Measurements from ENCODE around the gene CCNG2. TPM values are rescaled to one million over a fixed set of nuclear protein-coding genes. Genes with fewer than 3 reads are reported as not detected.

The CCNG2 gene
- total RNA-seq, 2 donors from 2014 or later: 23.7 to 65.0 TPM

DNA sequence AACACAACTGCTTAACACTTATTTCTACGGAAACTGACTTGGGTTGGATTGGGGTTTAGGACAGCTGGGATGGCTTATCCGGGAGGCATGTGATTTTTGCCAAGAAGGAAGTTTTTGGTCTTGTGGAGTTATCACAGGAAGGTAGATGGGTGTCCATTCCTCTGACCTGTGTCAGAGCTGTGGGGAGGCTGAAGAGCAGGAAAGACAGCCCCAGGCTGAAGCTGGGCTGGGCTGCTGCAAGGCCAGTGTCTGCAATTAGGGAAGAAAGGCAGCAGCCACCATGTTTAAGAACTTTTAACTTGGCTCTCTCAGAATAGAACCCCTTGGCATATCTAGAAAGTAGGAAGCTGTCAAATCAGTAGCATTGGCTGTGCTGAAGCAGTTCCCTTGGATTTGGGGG, 42.3 kb downstream of the CCNG2 start:
- DNase-seq (ENCODE audit: low spot score) (no peak), ATAC-seq (ENCODE audit: insufficient number of reproducible peaks, low FRiP score, low read depth) (no peak)
- H3K27ac ChIP-seq: no peak overlapping the region
- no peaks in the 10 kb centered on the region for H3K9me3 ChIP-seq
- no peaks in the 10 kb centered on the region for H3K36me3 ChIP-seq
- no peak overlapping the region for H3K4me3 ChIP-seq
- no peaks in the 10 kb centered on the region for H3K27me3 ChIP-seq (replicated peaks; ENCODE audit: insufficient read depth)
- H3K4me1 ChIP-seq (ENCODE audit: control insufficient read depth in 1 of 2, low read depth in 2 of 2): no peaks in the 10 kb centered on the region
- TF ChIP-seq, protein P1, sequence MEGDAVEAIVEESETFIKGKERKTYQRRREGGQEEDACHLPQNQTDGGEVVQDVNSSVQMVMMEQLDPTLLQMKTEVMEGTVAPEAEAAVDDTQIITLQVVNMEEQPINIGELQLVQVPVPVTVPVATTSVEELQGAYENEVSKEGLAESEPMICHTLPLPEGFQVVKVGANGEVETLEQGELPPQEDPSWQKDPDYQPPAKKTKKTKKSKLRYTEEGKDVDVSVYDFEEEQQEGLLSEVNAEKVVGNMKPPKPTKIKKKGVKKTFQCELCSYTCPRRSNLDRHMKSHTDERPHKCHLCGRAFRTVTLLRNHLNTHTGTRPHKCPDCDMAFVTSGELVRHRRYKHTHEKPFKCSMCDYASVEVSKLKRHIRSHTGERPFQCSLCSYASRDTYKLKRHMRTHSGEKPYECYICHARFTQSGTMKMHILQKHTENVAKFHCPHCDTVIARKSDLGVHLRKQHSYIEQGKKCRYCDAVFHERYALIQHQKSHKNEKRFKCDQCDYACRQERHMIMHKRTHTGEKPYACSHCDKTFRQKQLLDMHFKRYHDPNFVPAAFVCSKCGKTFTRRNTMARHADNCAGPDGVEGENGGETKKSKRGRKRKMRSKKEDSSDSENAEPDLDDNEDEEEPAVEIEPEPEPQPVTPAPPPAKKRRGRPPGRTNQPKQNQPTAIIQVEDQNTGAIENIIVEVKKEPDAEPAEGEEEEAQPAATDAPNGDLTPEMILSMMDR (IDR thresholded peaks at IDR 0.05): no peak

DNA sequence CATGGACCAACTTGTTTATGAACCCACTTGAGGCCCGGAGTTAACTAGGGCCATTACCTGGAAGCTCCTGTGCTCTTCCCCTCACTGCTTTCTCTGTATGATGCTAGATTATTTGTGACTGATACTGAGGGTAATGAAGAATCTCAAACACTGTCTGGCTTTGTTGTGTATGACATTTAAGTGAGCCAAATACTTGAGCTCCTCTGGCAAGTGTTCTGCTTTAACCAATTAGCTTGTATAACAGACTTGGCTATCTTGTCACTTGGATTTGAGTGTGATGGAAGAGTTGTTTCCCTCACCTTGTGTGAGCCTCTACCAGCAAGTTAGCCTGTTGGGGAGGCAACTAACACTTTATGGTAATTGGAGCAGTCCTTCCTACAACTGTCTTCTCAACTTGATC, 42.7 kb downstream of the CCNG2 start:
- TF ChIP-seq, protein P1 (IDR thresholded peaks at IDR 0.05): no peak
- DNase-seq (ENCODE audit: low spot score): no peak
- H3K36me3 ChIP-seq: no peaks in the 10 kb centered on the region
- H3K4me1 ChIP-seq (ENCODE audit: control insufficient read depth in 1 of 2, low read depth in 2 of 2): no peaks in the 10 kb centered on the region
- no peaks in the 10 kb centered on the region for H3K27me3 ChIP-seq (replicated peaks; ENCODE audit: insufficient read depth)
- H3K4me3 ChIP-seq: no peak overlapping the region
- ATAC-seq (ENCODE audit: insufficient number of reproducible peaks, low FRiP score, low read depth): no peak
- H3K9me3 ChIP-seq: no peaks in the 10 kb centered on the region
- H3K27ac ChIP-seq: no peak overlapping the region

DNA sequence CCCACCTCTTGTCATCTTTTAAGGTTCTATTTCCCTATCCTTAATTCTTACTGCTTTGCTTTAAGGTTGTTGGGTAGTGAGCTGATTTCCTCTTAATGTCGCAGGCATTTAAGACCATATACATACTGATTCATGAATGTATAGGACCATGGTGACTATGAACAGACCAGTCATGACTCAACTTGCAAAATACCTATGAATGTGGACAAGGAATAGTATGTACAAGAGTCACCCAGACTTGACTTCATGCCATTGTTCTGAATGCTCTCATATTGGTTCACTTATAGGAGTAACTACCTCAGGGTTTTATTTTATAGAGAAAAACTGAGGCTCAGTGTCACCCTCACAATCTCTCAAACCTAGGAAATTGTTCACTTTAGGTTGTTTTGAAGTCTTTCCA, 44.3 kb downstream of the CCNG2 start:
- TF ChIP-seq, protein P1 (IDR thresholded peaks at IDR 0.05): no peak
- no peak overlapping the region for H3K27ac ChIP-seq
- H3K9me3 ChIP-seq: no peaks in the 10 kb centered on the region
- no peak for ATAC-seq (ENCODE audit: insufficient number of reproducible peaks, low FRiP score, low read depth)
- H3K4me1 ChIP-seq (ENCODE audit: control insufficient read depth in 1 of 2, low read depth in 2 of 2): no peaks in the 10 kb centered on the region
- H3K27me3 ChIP-seq (replicated peaks; ENCODE audit: insufficient read depth): no peaks in the 10 kb centered on the region
- H3K36me3 ChIP-seq: no peaks in the 10 kb centered on the region
- H3K4me3 ChIP-seq: no peak overlapping the region
- DNase-seq (ENCODE audit: low spot score): no peak

DNA sequence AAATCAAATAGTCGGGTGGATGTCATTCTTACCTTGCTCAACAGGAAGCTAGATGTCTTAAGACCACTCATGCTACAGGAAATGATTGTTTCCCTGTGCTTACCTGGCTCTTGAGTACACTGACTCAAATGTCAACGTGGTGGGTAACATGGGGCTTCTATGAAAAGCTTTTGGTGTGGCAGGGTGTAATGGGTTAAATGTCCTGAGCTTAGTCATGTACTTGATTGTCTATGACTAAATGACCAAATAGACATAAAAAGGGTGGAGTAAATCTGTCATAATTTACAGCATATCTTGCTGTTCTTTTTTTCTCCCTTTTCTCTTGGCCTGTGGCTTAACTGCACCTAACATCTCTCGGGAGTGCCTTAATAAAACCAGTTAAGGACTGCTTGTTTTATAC, 44.9 kb downstream of the CCNG2 start:
- no peak for ATAC-seq (ENCODE audit: insufficient number of reproducible peaks, low FRiP score, low read depth)

DNA sequence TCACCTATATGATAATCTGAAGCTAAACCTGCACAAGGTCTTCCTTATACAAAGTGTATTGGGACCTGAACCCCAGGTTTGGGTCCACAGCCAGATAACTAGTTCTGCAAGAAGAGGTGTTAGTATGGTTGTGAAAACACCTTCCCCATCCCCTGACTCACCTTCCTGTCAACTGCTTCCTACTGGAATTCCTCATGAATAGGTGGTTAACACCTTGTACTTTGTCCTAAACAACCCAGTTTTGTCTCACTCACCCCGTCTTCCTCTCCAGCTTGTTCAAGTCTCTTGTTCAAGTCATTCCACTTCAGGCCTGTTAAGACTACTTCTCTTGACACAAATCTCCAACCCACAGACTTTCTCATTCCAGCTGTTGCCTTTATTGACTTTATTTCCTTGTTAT, 45.5 kb downstream of the CCNG2 start:
- TF ChIP-seq, protein P1 (IDR thresholded peaks at IDR 0.05): no peak

More for the DNA sequence above, 44.9 kb downstream of the CCNG2 start:
- Histone ChIP-seq H3K27me3 (replicated peaks; ENCODE audit: insufficient read depth) (no peaks in the 10 kb centered on the region), H3K27ac (no peak overlapping the region), H3K4me3 (no peak overlapping the region), H3K9me3 (no peaks in the 10 kb centered on the region), H3K36me3 (no peaks in the 10 kb centered on the region), H3K4me1 (ENCODE audit: control insufficient read depth in 1 of 2, low read depth in 2 of 2) (no peaks in the 10 kb centered on the region)
- DNase-seq (ENCODE audit: low spot score): no peak
- TF ChIP-seq, protein P1 (IDR thresholded peaks at IDR 0.05): no peak

More for the DNA sequence above, 45.5 kb downstream of the CCNG2 start:
- no peaks in the 10 kb centered on the region for H3K9me3 ChIP-seq
- H3K27me3 ChIP-seq (replicated peaks; ENCODE audit: insufficient read depth): no peaks in the 10 kb centered on the region
- no peak overlapping the region for H3K4me3 ChIP-seq
- no peak overlapping the region for H3K27ac ChIP-seq
- no peak for ATAC-seq (ENCODE audit: insufficient number of reproducible peaks, low FRiP score, low read depth)
- no peak for DNase-seq (ENCODE audit: low spot score)
- no peaks in the 10 kb centered on the region for H3K36me3 ChIP-seq
- H3K4me1 ChIP-seq (ENCODE audit: control insufficient read depth in 1 of 2, low read depth in 2 of 2): no peaks in the 10 kb centered on the region

Data from thoracic aorta (tissue), 2 donors.